Measurements from ENCODE around the gene TSPAN9.

- TF ChIP-seq POLR2AphosphoS5 (IDR thresholded peaks at IDR 0.05; ENCODE audit: low read depth) (no peak), CTCF (IDR thresholded peaks at IDR 0.05; ENCODE audit: insufficient read depth, low read length) (no peak)
These were observed 9.6 kb downstream of the TSPAN9 start for GRCh38 chr12:3086729-3087323.
